Panc1 (cell line): Measurements from ENCODE around the gene CCM2L. TPM values are rescaled to one million over a fixed set of nuclear protein-coding genes. Genes with fewer than 3 reads are reported as not detected.

Experiments
- ATAC-seq: fragments of 200-7000 bp; cut with Tn5 transposase; 2 replicates; pipeline ENCODE4 v1.9.1; 2020; ENCODE audit warnings: mild to moderate bottlenecking, moderate library complexity
- BruUV-seq: library from RNA; stranded (reverse); fragments of 400-500 nt; replicated peaks from 2 replicates; lab custom pipeline; 2021; lab: Mats Ljungman, UMichigan
- CTCF ChIA-PET: fragments of 300-600 bp; sonication (Branson Sonifier 250); formaldehyde crosslinking; loops from one replicate; lab custom pipeline; 2022; ENCODE audit warnings: antibody characterized with exemption; lab: Charles Lee
- POLR2A ChIA-PET: fragments of 300-600 bp; sonication (Branson Sonifier 250); formaldehyde crosslinking; loops from one replicate; lab custom pipeline; 2022; ENCODE audit warnings: antibody characterized with exemption; lab: Charles Lee
- DNase-seq: peaks from one replicate; pipeline ENCODE4 v3.0.0-alpha.2; 2010; ENCODE audit warnings: low read depth, low spot score
- H3K27ac ChIP-seq: 2 replicates; pipeline ENCODE4 v1.5.1; 2011; ENCODE audit warnings: mild to moderate bottlenecking, low read length, inconsistent platforms
- H3K27me3 ChIP-seq: fragments of 200-500 bp; sonication (Bioruptor generic); 2 replicates; pipeline ENCODE4 v1.6.0; 2014; ENCODE audit warnings: low read length, inconsistent platforms; ENCODE audit not compliant: control insufficient read depth, insufficient read depth
- H3K36me3 ChIP-seq: fragments of 200-500 bp; sonication (Bioruptor generic); 2 replicates; pipeline ENCODE4 v1.5.1; 2014; ENCODE audit warnings: inconsistent platforms, mild to moderate bottlenecking, low read length, moderate library complexity; ENCODE audit not compliant: control insufficient read depth, insufficient read depth
- H3K4me1 ChIP-seq: 2 replicates; pipeline ENCODE4 v1.5.1; 2011; ENCODE audit warnings: inconsistent platforms, mild to moderate bottlenecking, low read length, moderate library complexity; ENCODE audit not compliant: control insufficient read depth, insufficient read depth
- H3K4me3 ChIP-seq, 2 experiments: 2 replicates each; pipeline ENCODE4 v1.5.1; 2011 to 2012; ENCODE audit warnings: low read depth in 2 of 2, low read length in 2 of 2, mild to moderate bottlenecking in 2 of 2, inconsistent platforms in 1 of 2, moderate library complexity in 1 of 2
- H3K9me3 ChIP-seq: fragments of 200-500 bp; sonication (Bioruptor generic); 2 replicates; pipeline ENCODE4 v1.5.1; 2014; ENCODE audit warnings: low read depth, mild to moderate bottlenecking, inconsistent platforms, low read length, moderate library complexity; ENCODE audit not compliant: control insufficient read depth, insufficient read depth
- CTCF ChIP-seq: fragments of 450-650 bp; IDR thresholded peaks from 2 replicates; pipeline ENCODE4 v1.5.1; 2017; ENCODE audit warnings: mild to moderate bottlenecking
- POLR2AphosphoS5 ChIP-seq: IDR thresholded peaks from 2 replicates; pipeline ENCODE4 v1.6.1; 2012; ENCODE audit warnings: mild to moderate bottlenecking, low read depth, low read length, moderate library complexity
- REST ChIP-seq, 2 experiments: IDR thresholded peaks; 2 replicates each; pipeline ENCODE4 v1.6.1; 2011 to 2012; ENCODE audit warnings: low read depth in 2 of 2, control low read depth in 1 of 2, low read length in 1 of 2, mild to moderate bottlenecking in 1 of 2, moderate library complexity in 1 of 2; ENCODE audit not compliant: insufficient read depth in 1 of 2
- SIN3A ChIP-seq: IDR thresholded peaks from 2 replicates; pipeline ENCODE4 v1.6.1; 2012; ENCODE audit warnings: low read depth, mild to moderate bottlenecking, low read length, moderate library complexity, borderline replicate concordance; ENCODE audit not compliant: insufficient read depth
- TCF7L2 ChIP-seq: IDR thresholded peaks from 2 replicates; pipeline ENCODE4 v1.6.1; 2011; ENCODE audit warnings: mild to moderate bottlenecking, low read depth, low read length, inconsistent platforms
- in situ Hi-C: cut with HindIII; loops from 2 replicates; pipeline ENCODE4 v1.10.0; 2016; ENCODE audit warnings: low sequenced_read_pairs, low pct_unique_long_range_greater_than_20kb
- intact Hi-C: fragments of 100-400 bp; cut with micrococcal nuclease; formaldehyde crosslinking; loops from one replicate; pipeline ENCODE4 v1.10.0; 2022; ENCODE audit not compliant: unreplicated experiment
- total RNA-seq: library from RNA; stranded (reverse); gene quantifications from one replicate; pipeline ENCODE4 v1.2.1, GENCODE V29; 2021; ENCODE audit not compliant: unreplicated experiment

CCM2L gene
- total RNA-seq, 1 experiment from 2014 or later = 45.4 TPM

- H3K36me3 ChIP-seq = no peaks in the 10 kb centered on the region
- in situ Hi-C loops (no loop called here), intact Hi-C loops (no loop called here)
- no peaks in the 10 kb centered on the region for H3K9me3 ChIP-seq
- CTCF ChIA-PET = no interaction called here
- peak; percentile 81 for ATAC-seq
- no peaks in the 10 kb centered on the region for H3K4me1 ChIP-seq
- no peak for DNase-seq
- H3K4me3 ChIP-seq = peak within 1 kb of the TSS; percentile 38 to 39
- POLR2A ChIA-PET = no interaction called here
- no TSS peak for BruUV-seq
- H3K27me3 ChIP-seq = peaks cover 17% of the 10 kb centered on the region
- H3K27ac ChIP-seq = no peak within 1 kb of the TSS
- TF ChIP-seq POLR2AphosphoS5 (no peak), SIN3A (no peak), CTCF (no peak), TCF7L2 (no peak), REST (IDR thresholded peaks at IDR 0.05; ENCODE audit: insufficient read depth in 1 of 2, low read depth in 2 of 2, low read length in 1 of 2) (no peak)
These were observed 42.0 kb downstream of the CCM2L start, which contains the start of gene HCK for GRCh38 chr20:32052090-32052777. Gene HCK, plus strand, starts transcription at chr20:32052242.

- DNase-seq = no peak
- intact Hi-C loops = no loop called here
- ChIA-PET CTCF (no interaction called here), POLR2A (interaction anchor here (0.7 kb wide), 2 partner anchors 33 to 236 kb away, joined by 12 to 18 read pairs; no protein-coding TSS in a partner anchor)
- TF ChIP-seq POLR2AphosphoS5 (no peak), SIN3A (no peak)
- in situ Hi-C loops = no loop called here
- BruUV-seq = no TSS peak
- Histone ChIP-seq H3K36me3 (no peaks in the 10 kb centered on the region), H3K4me3 (peak overlapping the region; percentile 38 to 39), H3K27ac (no peak overlapping the region), H3K27me3 (peaks cover 17% of the 10 kb centered on the region), H3K9me3 (no peaks in the 10 kb centered on the region), H3K4me1 (no peaks in the 10 kb centered on the region)
- 0 out of 2 replicates have a peak, but pooled peaks have one; percentile 22 for ATAC-seq
These were observed 42.6 kb downstream of the CCM2L start for GRCh38 chr20:32052778-32053362.
